ENCODE measurements around the gene AOPEP. TPM values are rescaled to one million over a fixed set of nuclear protein-coding genes. Genes with fewer than 3 reads are reported as not detected.

AOPEP gene
- total and polyA plus RNA-seq, 11 donors: 105 to 310 (median 185) TPM

DNA sequence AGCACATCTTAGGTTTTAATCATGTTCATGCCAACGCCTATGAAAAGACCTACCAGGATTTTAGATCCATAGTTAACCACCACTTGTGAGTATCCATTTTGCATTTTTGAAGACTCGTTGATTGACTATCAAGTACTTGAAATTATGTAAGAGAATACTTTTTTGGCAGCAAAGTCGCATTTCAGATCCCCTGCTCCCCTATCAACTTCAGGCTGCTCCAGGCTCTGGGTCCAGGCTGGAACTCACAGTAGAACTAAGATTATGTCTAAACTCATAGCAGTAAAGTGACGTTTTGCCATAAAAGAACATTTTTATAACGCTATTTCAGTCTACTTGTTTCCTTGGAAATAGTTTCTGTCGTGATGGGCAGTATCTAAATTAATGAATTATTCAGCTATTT lies 323.3 kb downstream of the AOPEP start:
- ATAC-seq: peak in 1 of 4 donors; percentile 18

DNA sequence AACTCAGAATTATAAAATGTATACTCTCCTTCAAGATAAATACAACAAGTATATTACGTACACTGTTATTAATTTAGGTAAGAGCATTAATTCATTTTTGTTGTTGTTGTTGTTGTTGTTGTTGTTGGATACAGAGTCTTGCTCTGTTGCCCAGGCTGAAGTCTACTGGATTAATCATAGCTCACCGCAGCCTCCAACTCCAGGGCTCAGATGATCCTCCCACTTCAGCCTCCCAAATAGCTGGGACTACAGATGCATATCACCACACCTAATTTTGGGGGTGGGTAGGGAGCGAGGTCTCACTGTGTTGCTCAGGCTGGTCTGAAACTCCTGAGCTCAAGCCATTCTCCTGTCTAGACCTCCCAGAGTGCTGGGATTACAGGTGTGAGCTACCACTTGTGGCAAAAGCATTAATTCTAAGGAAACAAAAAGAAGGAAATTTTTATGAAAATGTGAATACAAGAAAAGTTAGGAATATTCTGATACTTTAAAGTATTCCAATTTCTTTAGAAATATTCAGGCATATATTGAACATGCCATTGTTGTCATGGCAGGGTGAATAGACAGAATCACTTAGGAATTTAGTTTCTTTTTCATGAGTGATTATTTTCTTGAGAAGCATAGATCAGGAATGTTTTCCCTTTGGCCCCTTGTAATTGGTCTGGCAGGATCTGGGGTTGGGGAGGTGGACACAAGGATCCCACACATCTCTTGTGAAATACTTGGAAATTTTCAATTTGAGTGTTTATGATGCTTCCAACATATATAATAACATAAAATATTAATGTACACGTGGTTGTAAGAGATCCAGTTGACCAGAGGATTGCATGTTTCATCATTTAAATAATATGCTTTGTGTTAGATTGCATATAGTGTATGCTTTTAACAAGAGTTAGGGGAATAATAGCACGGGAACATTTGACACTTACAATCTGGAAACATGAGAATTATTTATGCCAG lies 327.4 kb downstream of the AOPEP start:
- DNase-seq: no peak
- H3K9me3 ChIP-seq: no peaks in the 10 kb centered on the region
- no peak overlapping the region for H3K4me3 ChIP-seq
- WGBS, 4 donors: 69 to 74% (median 73%) methylated on average over 5 of the region's 5 CpGs
- peak overlapping the region in 9 of 12 donors; percentile 8 to 86 (median 77) for H3K27ac ChIP-seq
- H3K4me1 ChIP-seq: peaks cover 7 to 99% (median 82%) of the 10 kb centered on the region in 12 donors
- peaks cover 0 to 16% (median 0%) of the 10 kb centered on the region in 9 donors for H3K36me3 ChIP-seq
- ATAC-seq: no peak
- intact Hi-C loops (cut with DNase I): no loop called here
- TF ChIP-seq, protein P1, sequence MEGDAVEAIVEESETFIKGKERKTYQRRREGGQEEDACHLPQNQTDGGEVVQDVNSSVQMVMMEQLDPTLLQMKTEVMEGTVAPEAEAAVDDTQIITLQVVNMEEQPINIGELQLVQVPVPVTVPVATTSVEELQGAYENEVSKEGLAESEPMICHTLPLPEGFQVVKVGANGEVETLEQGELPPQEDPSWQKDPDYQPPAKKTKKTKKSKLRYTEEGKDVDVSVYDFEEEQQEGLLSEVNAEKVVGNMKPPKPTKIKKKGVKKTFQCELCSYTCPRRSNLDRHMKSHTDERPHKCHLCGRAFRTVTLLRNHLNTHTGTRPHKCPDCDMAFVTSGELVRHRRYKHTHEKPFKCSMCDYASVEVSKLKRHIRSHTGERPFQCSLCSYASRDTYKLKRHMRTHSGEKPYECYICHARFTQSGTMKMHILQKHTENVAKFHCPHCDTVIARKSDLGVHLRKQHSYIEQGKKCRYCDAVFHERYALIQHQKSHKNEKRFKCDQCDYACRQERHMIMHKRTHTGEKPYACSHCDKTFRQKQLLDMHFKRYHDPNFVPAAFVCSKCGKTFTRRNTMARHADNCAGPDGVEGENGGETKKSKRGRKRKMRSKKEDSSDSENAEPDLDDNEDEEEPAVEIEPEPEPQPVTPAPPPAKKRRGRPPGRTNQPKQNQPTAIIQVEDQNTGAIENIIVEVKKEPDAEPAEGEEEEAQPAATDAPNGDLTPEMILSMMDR (IDR thresholded peaks at IDR 0.05): no peak
- TF ChIP-seq POLR2A (IDR thresholded peaks at IDR 0.05): no peak
- H3K27me3 ChIP-seq: no peaks in the 10 kb centered on the region

More for the DNA sequence above, 323.3 kb downstream of the AOPEP start:
- Histone ChIP-seq H3K4me1 (peaks cover 6 to 97% (median 64%) of the 10 kb centered on the region in 12 donors), H3K27me3 (peaks cover 0 to 2% (median 0%) of the 10 kb centered on the region in 9 donors), H3K9me3 (no peaks in the 10 kb centered on the region), H3K4me3 (peak overlapping the region in 10 of 12 donors; percentile 4 to 65 (median 56)), H3K36me3 (peaks cover 0 to 26% (median 3%) of the 10 kb centered on the region in 9 donors), H3K27ac (peak overlapping the region in 10 of 12 donors; percentile 8 to 90 (median 82))
- DNase-seq: no peak
- intact Hi-C loops (cut with DNase I): loop anchor here in 3 of 10 donors (2.0 to 5.0 kb wide), 2 partner anchors 42 to 43 kb away; no protein-coding TSS in a partner anchor
- TF ChIP-seq, protein P1 (IDR thresholded peaks at IDR 0.05): no peak
- TF ChIP-seq POLR2A (IDR thresholded peaks at IDR 0.05): no peak
- 31 to 43% (median 35%) methylated on average over 6 of the region's 6 CpGs for WGBS, 4 donors

DNA sequence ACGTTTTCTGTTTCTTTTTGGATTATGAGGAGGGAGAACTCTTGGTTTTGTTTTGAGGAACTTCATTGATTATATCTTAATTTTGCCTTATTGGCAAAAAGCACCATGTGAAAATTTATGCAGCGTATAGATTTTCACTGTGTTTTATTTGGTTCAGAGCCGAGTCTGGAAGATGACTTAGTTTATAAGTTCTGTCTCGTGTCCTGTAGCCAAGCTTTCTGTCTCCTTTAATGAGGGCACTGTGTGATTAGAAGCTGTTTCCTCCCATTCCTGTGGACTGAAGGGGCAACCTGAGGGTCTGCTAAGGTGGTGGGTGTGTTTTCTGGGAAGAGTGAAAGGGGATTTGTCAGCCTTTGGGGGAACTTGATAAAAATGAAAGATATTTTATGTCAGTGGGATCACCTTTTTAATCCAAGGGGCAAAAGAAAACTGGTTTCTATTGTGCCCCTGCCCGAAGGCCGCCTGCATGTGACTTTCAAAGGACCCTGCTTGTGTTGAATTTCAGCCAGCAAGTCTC lies 328.9 kb downstream of the AOPEP start:
- intact Hi-C loops (cut with DNase I): no loop called here
- DNase-seq (no peak), ATAC-seq (no peak)
- Histone ChIP-seq H3K9me3 (no peaks in the 10 kb centered on the region), H3K4me1 (peaks cover 7 to 98% (median 78%) of the 10 kb centered on the region in 12 donors), H3K27ac (peak overlapping the region; percentile 43 to 86 (median 75)), H3K4me3 (peak overlapping the region in 9 of 12 donors; percentile 23 to 50 (median 32)), H3K36me3 (peaks cover 0 to 22% (median under 1%) of the 10 kb centered on the region in 9 donors), H3K27me3 (no peaks in the 10 kb centered on the region)
- no peak for TF ChIP-seq POLR2A (IDR thresholded peaks at IDR 0.05)
- TF ChIP-seq, protein P1 (IDR thresholded peaks at IDR 0.05): no peak
- WGBS, 4 donors: 8 to 22% (median 13%) methylated on average over 6 of the region's 6 CpGs

All from heart left ventricle (tissue), 16 donors.